Stimulated activated CD4-positive, alpha-beta T cell treated with anti-CD3 and anti-CD28 coated beads, Interleukin-12 subunit alpha, Interleukin-12 subunit beta, amount 100 ng/mL, for 48 hours (primary cell): ENCODE data around the gene CD40.

Source experiments
- DNase-seq, 3 donors: peaks; one replicate each; pipeline ENCODE4 v3.0.0-alpha.2; 2020; ENCODE audit warnings: low read depth in 2 of 3, low spot score in 1 of 3

The CD40 gene

GRCh38 chr20:46148313-46149208, 30.4 kb downstream of the CD40 start:
- DNase-seq = no peak

GRCh38 chr20:46150943-46151342, 32.8 kb downstream of the CD40 start:
- no peak for DNase-seq

- peak in 2 of 3 donors; percentile 14 to 17 for DNase-seq
These were observed 33.8 kb downstream of the CD40 start for GRCh38 chr20:46151936-46152335.

GRCh38 chr20:46152824-46153586, 34.9 kb downstream of the CD40 start:
- DNase-seq = no peak

- DNase-seq = no peak
These were observed 36.2 kb downstream of the CD40 start for GRCh38 chr20:46154305-46154704.

- DNase-seq = no peak
These were observed 36.7 kb downstream of the CD40 start for GRCh38 chr20:46154796-46155195.

GRCh38 chr20:46156065-46156464, 38.0 kb downstream of the CD40 start:
- DNase-seq = no peak

GRCh38 chr20:46157076-46157592, 39.0 kb downstream of the CD40 start:
- DNase-seq = no peak

- no peak for DNase-seq
These were observed 39.5 kb downstream of the CD40 start for GRCh38 chr20:46157625-46158024.

- no peak for DNase-seq
These were observed 40.4 kb downstream of the CD40 start for GRCh38 chr20:46158476-46158987.

- DNase-seq = no peak
These were observed 41.2 kb downstream of the CD40 start for GRCh38 chr20:46159101-46159897.

GRCh38 chr20:46160661-46161060, 42.5 kb downstream of the CD40 start:
- no peak for DNase-seq

GRCh38 chr20:46161921-46162320, 43.8 kb downstream of the CD40 start:
- DNase-seq = no peak

- DNase-seq = no peak
These were observed 46.1 kb downstream of the CD40 start for GRCh38 chr20:46164254-46164653.

GRCh38 chr20:46167080-46167479, 49.0 kb downstream of the CD40 start:
- no peak for DNase-seq

GRCh38 chr20:46168438-46168837, 50.3 kb downstream of the CD40 start:
- no peak for DNase-seq

- DNase-seq = no peak
These were observed 51.4 kb downstream of the CD40 start for GRCh38 chr20:46169245-46170171.

GRCh38 chr20:46171476-46171875, 53.4 kb downstream of the CD40 start:
- no peak for DNase-seq

GRCh38 chr20:46171909-46172308, 53.8 kb downstream of the CD40 start:
- DNase-seq = no peak

GRCh38 chr20:46172455-46172854, 54.3 kb downstream of the CD40 start:
- DNase-seq = no peak
